Stimulated activated naive CD8-positive, alpha-beta T cell treated with anti-CD3 and anti-CD28 coated beads, Interleukin-15, Interleukin-2, amounts not matched to agents 100 ng/mL and 50 ng/mL, for 24 hours (primary cell): ENCODE results near the gene VCY.
"Not testable (repeated sequence)": the region's sequence is repeated elsewhere in the genome, so short reads cannot be mapped to it uniquely, and the experiment has no call there.

Source experiments
- H3K27ac Mint-ChIP-seq: one replicate; pipeline ENCODE4 v1.8.0; 2021; ENCODE audit warnings: mild to moderate bottlenecking, mixed read lengths
- H3K27me3 Mint-ChIP-seq: one replicate; pipeline ENCODE4 v1.8.0; 2021; ENCODE audit warnings: mixed read lengths
- H3K36me3 Mint-ChIP-seq: one replicate; pipeline ENCODE4 v1.8.0; 2021; ENCODE audit warnings: low read depth, mixed read lengths
- H3K4me1 Mint-ChIP-seq: one replicate; pipeline ENCODE4 v1.8.0; 2021; ENCODE audit warnings: low read depth, mixed read lengths
- H3K4me3 Mint-ChIP-seq: one replicate; pipeline ENCODE4 v1.8.0; 2021; ENCODE audit warnings: mild to moderate bottlenecking, mixed read lengths
- H3K9me3 Mint-ChIP-seq: one replicate; pipeline ENCODE4 v1.8.0; 2021; ENCODE audit warnings: mixed read lengths

VCY gene

GRCh38 chrY:13986373-13986772 lies at the start of gene VCY:
Gene VCY (minus strand): TSS chrY:13986473. CDS start chrY:13986440, 33 bp downstream.
- H3K27ac Mint-ChIP-seq, H3K27me3 Mint-ChIP-seq: not testable (repeated sequence)

GRCh38 chrY:14030395-14030794 lies 44.1 kb upstream of the VCY start:
- H3K4me3 Mint-ChIP-seq, H3K27me3 Mint-ChIP-seq, H3K36me3 Mint-ChIP-seq, H3K27ac Mint-ChIP-seq, H3K9me3 Mint-ChIP-seq, H3K4me1 Mint-ChIP-seq: not testable (repeated sequence)

More at GRCh38 chrY:13986373-13986772, at the start of gene VCY:
- H3K4me1 Mint-ChIP-seq, H3K4me3 Mint-ChIP-seq, H3K9me3 Mint-ChIP-seq, H3K36me3 Mint-ChIP-seq: not testable (repeated sequence)

GRCh38 chrY:14011916-14012315 lies 25.6 kb upstream of the VCY start:
- not testable (repeated sequence) for H3K27me3 Mint-ChIP-seq, H3K9me3 Mint-ChIP-seq, H3K36me3 Mint-ChIP-seq, H3K4me3 Mint-ChIP-seq, H3K27ac Mint-ChIP-seq, H3K4me1 Mint-ChIP-seq

GRCh38 chrY:13942406-13942805 lies 43.9 kb downstream of the VCY start:
- not testable (repeated sequence) for H3K27me3 Mint-ChIP-seq, H3K36me3 Mint-ChIP-seq, H3K9me3 Mint-ChIP-seq, H3K4me3 Mint-ChIP-seq, H3K4me1 Mint-ChIP-seq, H3K27ac Mint-ChIP-seq
